HCT116 (cell line): ENCODE results near the gene C2orf92. TPM values are rescaled to one million over a fixed set of nuclear protein-coding genes. Genes with fewer than 3 reads are reported as not detected.

Experiments
- ATAC-seq: fragments of 200-7000 bp; cut with Tn5 transposase; 2 replicates; pipeline ENCODE4 v1.9.1; 2020; ENCODE audit warnings: mild to moderate bottlenecking, moderate library complexity
- BruUV-seq: library from RNA; stranded (reverse); fragments of 400-500 nt; replicated peaks from 2 replicates; lab custom pipeline; 2021; lab: Mats Ljungman, UMichigan
- CTCF ChIA-PET: fragments of 300-600 bp; sonication (Branson Sonifier 250); formaldehyde crosslinking; loops from one replicate; lab custom pipeline; 2021; ENCODE audit warnings: antibody characterized with exemption; lab: Charles Lee
- POLR2A ChIA-PET: fragments of 300-600, 350-600 bp; sonication (Branson Sonifier 250); formaldehyde crosslinking; loops from one replicate; lab custom pipeline; 2021; ENCODE audit warnings: antibody characterized with exemption; lab: Charles Lee
- RAD21 ChIA-PET, 2 experiments: fragments of 300-600 bp; sonication (Branson Sonifier 250); formaldehyde crosslinking; loops; one replicate each; lab custom pipeline; 2023; ENCODE audit warnings: low total read pairs in 2 of 2; ENCODE audit not compliant: uncharacterized antibody in 2 of 2, unreplicated experiment in 2 of 2, low non-redundant PET in 1 of 2; lab: Charles Lee
- DNase-seq: peaks from one replicate; pipeline ENCODE4 v3.0.0-alpha.2; 2010; ENCODE audit warnings: low read depth, low spot score
- H2AFZ ChIP-seq: fragments of 200-600 bp; shearing (Covaris generic), sonication (generic); 2 replicates; pipeline ENCODE4 v1.6.1; 2017; ENCODE audit warnings: low read depth, mixed run types, mixed read lengths, antibody characterized with exemption, low read length; ENCODE audit not compliant: poor library complexity, severe bottlenecking
- H3K27ac ChIP-seq: 2 replicates; pipeline ENCODE4 v1.5.1; 2012; ENCODE audit warnings: low read depth, low read length
- H3K27me3 ChIP-seq: fragments of 200-600 bp; sonication (generic); 2 replicates; pipeline ENCODE4 v1.6.1; 2016; ENCODE audit warnings: mixed run types, low read length, mixed read lengths; ENCODE audit not compliant: insufficient read depth
- H3K36me3 ChIP-seq, 2 experiments: fragments of 200-500 bp in 1 of 2; fragments of 200-600 bp in 1 of 2; sonication (Bioruptor generic) in 1 of 2; sonication (generic) in 1 of 2; 2 replicates each; pipeline versions ENCODE4 v1.5.1 to v1.6.1; 2014 to 2016; ENCODE audit warnings: low read length in 2 of 2, inconsistent platforms in 1 of 2, mixed read lengths in 1 of 2, mixed run types in 1 of 2; ENCODE audit not compliant: insufficient read depth in 2 of 2, control insufficient read depth in 1 of 2
- H3K4me1 ChIP-seq, 2 experiments: fragments of 200-600 bp in 1 of 2; sonication (generic) in 1 of 2; 2 replicates each; pipeline versions ENCODE4 v1.5.1 to v1.6.1; 2012 to 2017; ENCODE audit warnings: low read length in 2 of 2, inconsistent platforms in 1 of 2, mild to moderate bottlenecking in 1 of 2, mixed read lengths in 1 of 2, mixed run types in 1 of 2, moderate library complexity in 1 of 2; ENCODE audit not compliant: insufficient read depth in 2 of 2, control insufficient read depth in 1 of 2
- H3K4me2 ChIP-seq: fragments of 200-600 bp; sonication (generic); 2 replicates; pipeline ENCODE4 v1.6.1; 2017; ENCODE audit warnings: mixed run types, low read length, mixed read lengths
- H3K4me3 ChIP-seq, 2 experiments: fragments of 200-600 bp in 1 of 2; sonication (generic) in 1 of 2; replicated peaks in 1 of 2; 2 replicates each; pipeline ENCODE4 v1.5.1; 2011 to 2016; ENCODE audit warnings: low read length in 2 of 2, control low read depth in 1 of 2, low read depth in 1 of 2, mild to moderate bottlenecking in 1 of 2, mixed read lengths in 1 of 2, mixed run types in 1 of 2
- H3K79me2 ChIP-seq: fragments of 200-600 bp; sonication (generic); 2 replicates; pipeline ENCODE4 v1.6.1; 2017; ENCODE audit warnings: mild to moderate bottlenecking, mixed run types, low read length, moderate library complexity, mixed read lengths; ENCODE audit not compliant: insufficient read depth
- H3K9ac ChIP-seq: fragments of 200-600 bp; sonication (generic); 2 replicates; pipeline ENCODE4 v1.6.1; 2016; ENCODE audit warnings: low read length, mixed read lengths
- H3K9me2 ChIP-seq: fragments of 200-600 bp; sonication (generic), shearing (Covaris generic); 2 replicates; pipeline ENCODE4 v1.6.1; 2017; ENCODE audit warnings: mixed run types, mild to moderate bottlenecking, moderate library complexity; ENCODE audit not compliant: insufficient read depth
- H3K9me3 ChIP-seq, 2 experiments: fragments of 200-500 bp in 1 of 2; fragments of 200-600 bp in 1 of 2; sonication (Bioruptor generic) in 1 of 2; sonication (generic) in 1 of 2; 2 replicates each; pipeline ENCODE4 v1.6.1; 2014 to 2017; ENCODE audit warnings: low read length in 2 of 2, mixed read lengths in 2 of 2, inconsistent platforms in 1 of 2, low read depth in 1 of 2, mild to moderate bottlenecking in 1 of 2, mixed run types in 1 of 2, moderate library complexity in 1 of 2; ENCODE audit not compliant: control insufficient read depth in 1 of 2, insufficient read depth in 1 of 2
- H4K20me1 ChIP-seq: fragments of 200-600 bp; sonication (generic), shearing (Covaris generic); 2 replicates; pipeline ENCODE4 v1.6.1; 2017; ENCODE audit warnings: mixed run types, mild to moderate bottlenecking, moderate library complexity; ENCODE audit not compliant: insufficient read depth
- ATF3 ChIP-seq: IDR thresholded peaks from 2 replicates; pipeline ENCODE4 v1.6.1; 2012
- CEBPB ChIP-seq: IDR thresholded peaks from 2 replicates; pipeline ENCODE4 v1.6.1; 2012; ENCODE audit warnings: low read depth
- EGR1 ChIP-seq: IDR thresholded peaks from 2 replicates; pipeline ENCODE4 v1.6.1; 2012; ENCODE audit warnings: low read depth
- ELF1 ChIP-seq: IDR thresholded peaks from 2 replicates; pipeline ENCODE4 v1.6.1; 2012; ENCODE audit warnings: low read depth, borderline replicate concordance
- FOSL1 ChIP-seq: IDR thresholded peaks from 2 replicates; pipeline ENCODE4 v1.6.1; 2012; ENCODE audit warnings: low read depth
- JUND ChIP-seq: IDR thresholded peaks from 2 replicates; pipeline ENCODE4 v1.6.1; 2012
- REST ChIP-seq: IDR thresholded peaks from 2 replicates; pipeline ENCODE4 v1.6.1; 2012; ENCODE audit warnings: low read depth
- SIN3A ChIP-seq: IDR thresholded peaks from 2 replicates; pipeline ENCODE4 v1.6.1; 2012; ENCODE audit warnings: low read depth
- SRF ChIP-seq: IDR thresholded peaks from 2 replicates; pipeline ENCODE4 v1.6.1; 2012; ENCODE audit warnings: low read depth
- TCF7L2 ChIP-seq: IDR thresholded peaks from 2 replicates; pipeline ENCODE4 v1.7.0; 2011; ENCODE audit warnings: borderline replicate concordance, inconsistent platforms; ENCODE audit not compliant: insufficient read depth, insufficient read length; ENCODE audit errors: extremely low read depth
- ZBTB33 ChIP-seq: IDR thresholded peaks from 2 replicates; pipeline ENCODE4 v1.6.1; 2011; ENCODE audit warnings: mild to moderate bottlenecking, low read length, moderate library complexity; ENCODE audit not compliant: insufficient replicate concordance; ENCODE audit errors: extremely low read depth
- ZFX ChIP-seq: fragments of 450-650 bp; IDR thresholded peaks from 2 replicates; pipeline ENCODE4 v1.6.1; 2017
- intact Hi-C: fragments of 100-400 bp; cut with micrococcal nuclease; formaldehyde crosslinking; loops from 2 replicates; pipeline ENCODE4 v1.10.0; 2022
- total RNA-seq: library from RNA; stranded (reverse); gene quantifications from one replicate; pipeline ENCODE4 v1.2.1, GENCODE V29; 2021; ENCODE audit not compliant: unreplicated experiment

The C2orf92 gene
- total RNA-seq, 1 experiment from 2014 or later = 3.0 TPM

GRCh38 chr2:97673182-97673914, 3.8 kb downstream of the C2orf92 start:
- Histone ChIP-seq H3K79me2 (no peaks in the 10 kb centered on the region), H3K4me1 (no peaks in the 10 kb centered on the region), H3K9me2 (no peaks in the 10 kb centered on the region), H3K36me3 (no peaks in the 10 kb centered on the region), H3K9me3 (no peaks in the 10 kb centered on the region), H3K27me3 (no peaks in the 10 kb centered on the region), H2AFZ (no peak overlapping the region), H3K27ac (no peak overlapping the region), H3K9ac (no peak overlapping the region), H4K20me1 (no peaks in the 10 kb centered on the region), H3K4me3 (no peak overlapping the region), H3K4me2 (no peak overlapping the region)
- BruUV-seq = no TSS peak
- no peak for DNase-seq
- no peak for TF ChIP-seq ELF1
- RAD21 ChIA-PET = no interaction called here
- CTCF ChIA-PET = interaction anchor here (1.7 kb wide), 1 partner anchor 9 kb away, joined by 7 read pairs; no protein-coding TSS in a partner anchor
- intact Hi-C loops = no loop called here
- no peak for ATAC-seq
- POLR2A ChIA-PET = interaction anchor here (1.2 kb wide), 1 partner anchor 9 kb away, joined by 3 read pairs; the partner anchor contains the start of gene ACTR1B

- no peak overlapping the region for H3K27ac ChIP-seq
- no peak for ATAC-seq
- no TSS peak for BruUV-seq
- DNase-seq = no peak
- H2AFZ ChIP-seq = no peak overlapping the region
- POLR2A ChIA-PET = no interaction called here
- RAD21 ChIA-PET = no interaction called here
- no peak overlapping the region for H3K9ac ChIP-seq
- H3K27me3 ChIP-seq = no peaks in the 10 kb centered on the region
- no peaks in the 10 kb centered on the region for H3K79me2 ChIP-seq
- no peaks in the 10 kb centered on the region for H3K36me3 ChIP-seq
- no peak overlapping the region for H3K4me3 ChIP-seq
- intact Hi-C loops = no loop called here
- H4K20me1 ChIP-seq = no peaks in the 10 kb centered on the region
- no peaks in the 10 kb centered on the region for H3K9me2 ChIP-seq
- H3K4me1 ChIP-seq = no peaks in the 10 kb centered on the region
- CTCF ChIA-PET = interaction anchor here (1.7 kb wide), 1 partner anchor 9 kb away, joined by 7 read pairs; no protein-coding TSS in a partner anchor
- no peak overlapping the region for H3K4me2 ChIP-seq
- no peaks in the 10 kb centered on the region for H3K9me3 ChIP-seq
- no peak for TF ChIP-seq ZFX
- TF ChIP-seq EGR1 = no peak
- TF ChIP-seq REST = no peak
- no peak for TF ChIP-seq SIN3A
- TF ChIP-seq JUND = no peak
- TF ChIP-seq SRF = no peak
- no peak for TF ChIP-seq CEBPB
- TF ChIP-seq ELF1 = no peak
- TF ChIP-seq TCF7L2 = no peak
- no peak for TF ChIP-seq FOSL1
- TF ChIP-seq ATF3 = no peak
- TF ChIP-seq ZBTB33 = no peak
Observed at GRCh38 chr2:97673915-97674283, 4.4 kb downstream of the C2orf92 start.
